22Rv1 (cell line): ENCODE data around the gene ZNF219.

Experiments used
- H3K27ac ChIP-seq: fragments of 450-650 bp; 2 replicates; pipeline ENCODE4 v1.5.1; 2017
- ZFX ChIP-seq: fragments of 450-650 bp; IDR thresholded peaks from 2 replicates; pipeline ENCODE4 v1.6.1; 2017; ENCODE audit warnings: antibody characterized with exemption, borderline replicate concordance
- TF ChIP-seq, protein P1 (sequence below): fragments of 450-650 bp; IDR thresholded peaks from 2 replicates; pipeline ENCODE4 v1.5.1; 2017; ENCODE audit warnings: mild to moderate bottlenecking

Gene ZNF219

GRCh38 chr14:21102521-21103410 is 4.3 kb upstream of the ZNF219 start:
- peak overlapping the region; percentile 99 for H3K27ac ChIP-seq
- no peak for TF ChIP-seq ZFX
- TF ChIP-seq, protein P1, sequence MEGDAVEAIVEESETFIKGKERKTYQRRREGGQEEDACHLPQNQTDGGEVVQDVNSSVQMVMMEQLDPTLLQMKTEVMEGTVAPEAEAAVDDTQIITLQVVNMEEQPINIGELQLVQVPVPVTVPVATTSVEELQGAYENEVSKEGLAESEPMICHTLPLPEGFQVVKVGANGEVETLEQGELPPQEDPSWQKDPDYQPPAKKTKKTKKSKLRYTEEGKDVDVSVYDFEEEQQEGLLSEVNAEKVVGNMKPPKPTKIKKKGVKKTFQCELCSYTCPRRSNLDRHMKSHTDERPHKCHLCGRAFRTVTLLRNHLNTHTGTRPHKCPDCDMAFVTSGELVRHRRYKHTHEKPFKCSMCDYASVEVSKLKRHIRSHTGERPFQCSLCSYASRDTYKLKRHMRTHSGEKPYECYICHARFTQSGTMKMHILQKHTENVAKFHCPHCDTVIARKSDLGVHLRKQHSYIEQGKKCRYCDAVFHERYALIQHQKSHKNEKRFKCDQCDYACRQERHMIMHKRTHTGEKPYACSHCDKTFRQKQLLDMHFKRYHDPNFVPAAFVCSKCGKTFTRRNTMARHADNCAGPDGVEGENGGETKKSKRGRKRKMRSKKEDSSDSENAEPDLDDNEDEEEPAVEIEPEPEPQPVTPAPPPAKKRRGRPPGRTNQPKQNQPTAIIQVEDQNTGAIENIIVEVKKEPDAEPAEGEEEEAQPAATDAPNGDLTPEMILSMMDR, result no peak

DNA sequence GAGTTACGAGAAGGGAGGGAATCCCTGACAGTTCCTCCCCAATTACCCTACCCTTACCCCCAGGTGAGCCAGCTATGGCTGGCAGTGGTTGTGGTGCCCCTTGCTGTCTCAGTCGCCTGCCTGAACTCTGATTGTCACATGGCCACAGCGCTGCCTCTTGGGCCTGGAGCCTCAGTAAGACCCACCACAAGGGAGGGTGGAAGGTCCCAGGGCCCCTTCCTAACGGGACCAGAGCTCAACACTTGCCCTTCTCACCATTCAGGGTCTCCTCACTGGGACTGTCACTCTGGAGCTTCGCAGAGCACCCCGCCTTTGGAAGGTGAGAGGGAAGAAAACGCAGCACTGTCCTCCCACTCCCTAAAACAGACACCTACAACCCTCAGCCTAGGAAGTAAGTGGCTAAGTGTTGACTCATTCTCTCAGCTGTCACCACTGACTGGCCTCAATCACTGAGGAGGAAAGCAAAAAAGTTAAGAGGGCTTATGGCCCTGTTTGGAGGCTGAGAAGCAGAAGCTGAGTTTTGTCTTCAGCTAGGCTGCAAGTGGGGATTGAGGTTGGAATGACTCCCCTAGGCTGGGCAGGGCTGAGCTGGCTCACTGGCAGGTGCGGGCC is 3.5 kb upstream of the ZNF219 start:
- peak overlapping the region; percentile 99 for H3K27ac ChIP-seq
- no peak for TF ChIP-seq ZFX
- TF ChIP-seq, protein P1, result no peak

DNA sequence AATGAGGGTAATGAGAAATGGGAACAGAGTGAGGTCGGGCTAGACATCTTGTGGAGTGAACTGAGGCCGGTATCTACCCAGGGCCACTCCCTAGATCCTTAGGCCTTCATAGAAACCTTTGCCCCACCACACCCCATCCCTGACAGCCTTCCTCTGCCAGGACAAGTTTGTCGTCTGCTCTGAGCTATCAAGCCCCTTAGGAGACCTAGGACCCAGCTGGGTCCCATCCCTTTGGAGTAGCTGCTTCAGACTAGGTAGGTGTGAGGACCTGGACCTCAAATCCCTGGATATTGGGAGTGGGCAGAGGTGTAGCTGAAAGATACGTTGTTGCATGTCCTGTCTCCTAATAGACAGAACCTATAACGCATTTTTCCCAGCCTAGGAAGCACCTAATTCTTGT is 2.5 kb upstream of the ZNF219 start, which contains the start of gene TMEM253:
TSS of gene TMEM253 (plus strand) at position 136 of the 400 bp plus-strand sequence. CDS start 278 bp downstream, outside the sequence.
- TF ChIP-seq, protein P1, result no peak
- no peak for TF ChIP-seq ZFX

DNA sequence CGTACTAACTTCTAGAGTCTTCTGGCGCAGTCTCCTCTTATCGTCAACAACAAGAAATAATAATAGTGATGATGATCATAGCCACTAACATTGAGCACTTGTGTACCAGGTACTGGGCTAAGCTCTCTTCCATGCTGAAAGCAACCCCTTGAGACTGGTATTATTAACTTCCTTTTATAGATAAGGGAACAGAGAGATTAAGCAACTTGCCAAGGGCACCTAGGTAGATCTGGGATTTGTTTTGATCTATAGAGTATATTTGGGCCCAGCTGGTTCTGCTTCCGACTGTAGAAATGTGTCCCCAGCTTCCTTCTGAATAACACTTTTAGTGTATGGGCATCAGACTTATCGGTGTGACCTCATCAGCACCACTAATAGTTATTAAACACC is 1.1 kb upstream of the ZNF219 start:
- TF ChIP-seq, protein P1, result no peak
- no peak for TF ChIP-seq ZFX
- peak overlapping the region; percentile 83 for H3K27ac ChIP-seq

More for the DNA sequence above, 2.5 kb upstream of the ZNF219 start, which contains the start of gene TMEM253:
- H3K27ac ChIP-seq, result peak within 1 kb of the TSS; percentile 99

- no peak for TF ChIP-seq ZFX
- TF ChIP-seq, protein P1, result no peak
- peak overlapping the region; percentile 83 for H3K27ac ChIP-seq
Measured at GRCh38 chr14:21098892-21099595, 589 bp upstream of the ZNF219 start.

DNA sequence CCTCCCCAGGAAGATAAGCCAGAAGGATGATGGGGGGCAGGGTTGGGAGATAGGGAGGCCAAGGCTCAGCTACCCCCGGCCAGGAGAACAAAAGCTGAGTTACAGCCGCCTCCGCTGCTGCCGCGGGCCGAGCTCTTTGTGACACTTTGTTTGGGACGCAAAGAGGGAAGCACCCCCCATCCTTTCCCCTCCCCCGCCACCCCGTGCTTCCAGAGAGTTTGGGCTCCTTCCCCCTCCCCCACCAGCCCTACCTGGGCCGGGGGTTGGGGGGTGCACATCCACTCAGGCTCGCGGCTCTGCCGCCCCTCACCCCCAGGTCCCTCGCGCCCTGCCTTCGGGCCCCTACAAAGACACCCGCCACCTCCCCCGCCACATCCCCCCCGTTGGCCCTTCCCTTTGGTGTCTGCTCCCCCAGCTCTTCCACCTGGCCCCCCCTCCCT is 799 bp downstream of the ZNF219 start:
- TF ChIP-seq ZFX, result no peak
- TF ChIP-seq, protein P1, result no peak
- H3K27ac ChIP-seq, result peak overlapping the region; percentile 83
